H1 (cell line): ENCODE results near the gene DNASE1. TPM values are rescaled to one million over a fixed set of nuclear protein-coding genes. Genes with fewer than 3 reads are reported as not detected.

ENCODE experiments used
- CTCF ChIA-PET: fragments of 300-600 bp; sonication (Branson Sonifier 250); formaldehyde crosslinking; loops from one replicate; lab custom pipeline; 2021; ENCODE audit not compliant: partially characterized antibody; lab: Charles Lee
- POLR2A ChIA-PET: fragments of 300-600 bp; sonication (Branson Sonifier 250); formaldehyde crosslinking; loops from one replicate; lab custom pipeline; 2021; ENCODE audit warnings: inconsistent platforms; ENCODE audit not compliant: partially characterized antibody; lab: Charles Lee
- DNase-seq, 2 experiments: peaks; one replicate each; pipeline versions ENCODE4 v3.0.0 to v3.0.0-alpha.2; 2010 to 2022; ENCODE audit warnings: low spot score in 2 of 2, low read depth in 1 of 2, mixed read lengths in 1 of 2
- FAIRE-seq: peaks from 2 replicates; lab custom pipeline; 2011; peaks lifted over from hg19 to GRCh38; lab: Jason Lieb, UNC
- H2AFZ ChIP-seq: 2 replicates; pipeline ENCODE4 v1.8.1; 2012; ENCODE audit warnings: low read length, inconsistent platforms
- H2AK5ac ChIP-seq: 2 replicates; pipeline ENCODE4 v1.6.1; 2013; ENCODE audit warnings: low read depth, low read length
- H2BK120ac ChIP-seq: replicated peaks from 2 replicates; pipeline ENCODE3; 2013; ENCODE audit warnings: low read depth, low read length, inconsistent platforms
- H2BK12ac ChIP-seq: 2 replicates; pipeline ENCODE4 v1.6.1; 2013; ENCODE audit warnings: low read depth, low read length
- H2BK15ac ChIP-seq: 2 replicates; pipeline ENCODE4 v1.6.1; 2013; ENCODE audit warnings: low read length
- H2BK20ac ChIP-seq: 2 replicates; pipeline ENCODE4 v1.6.1; 2013; ENCODE audit warnings: low read length
- H2BK5ac ChIP-seq: 2 replicates; pipeline ENCODE4 v1.6.1; 2013; ENCODE audit warnings: low read depth, low read length
- H3K14ac ChIP-seq: 2 replicates; pipeline ENCODE4 v1.6.1; 2013; ENCODE audit warnings: inconsistent platforms; ENCODE audit not compliant: insufficient read length
- H3K18ac ChIP-seq: 2 replicates; pipeline ENCODE4 v1.6.1; 2013; ENCODE audit warnings: low read length; ENCODE audit errors: extremely low read depth
- H3K23ac ChIP-seq: 2 replicates; pipeline ENCODE4 v1.6.1; 2013; ENCODE audit warnings: inconsistent platforms; ENCODE audit not compliant: insufficient read length
- H3K23me2 ChIP-seq: 2 replicates; pipeline ENCODE4 v1.6.1; 2013; ENCODE audit warnings: low read depth, low read length
- H3K27ac ChIP-seq: 2 replicates; pipeline ENCODE4 v1.6.1; 2011; ENCODE audit warnings: low read depth, low read length, inconsistent platforms
- H3K27me3 ChIP-seq, 4 experiments: replicated peaks in 1 of 4; 1 replicate in 1 of 4; 2 replicates in 3 of 4; pipeline versions ENCODE4 v1.6.1 to v1.8.1; 2011 to 2013; ENCODE audit warnings: low read length in 3 of 4, mild to moderate bottlenecking in 3 of 4, inconsistent platforms in 2 of 4, mixed read lengths in 2 of 4, moderate library complexity in 1 of 4; ENCODE audit not compliant: control insufficient read depth in 3 of 4, insufficient read depth in 3 of 4; ENCODE audit errors: extremely low read depth in 1 of 4
- H3K36me3 ChIP-seq, 4 experiments: 2 replicates each; pipeline versions ENCODE4 v1.6.1 to v1.8.1; 2011 to 2013; ENCODE audit warnings: mild to moderate bottlenecking in 4 of 4, low read length in 3 of 4, moderate library complexity in 2 of 4, control low read depth in 1 of 4, inconsistent platforms in 1 of 4; ENCODE audit not compliant: insufficient read depth in 4 of 4, control insufficient read depth in 2 of 4
- H3K4ac ChIP-seq: replicated peaks from 2 replicates; pipeline ENCODE3; 2013; ENCODE audit warnings: low read length, low read depth, mixed read lengths, inconsistent platforms; ENCODE audit not compliant: insufficient read length
- H3K4me1 ChIP-seq, 4 experiments: replicated peaks in 1 of 4; 1 replicate in 1 of 4; 2 replicates in 3 of 4; pipeline versions ENCODE4 v1.6.1 to v1.8.1; 2011 to 2013; ENCODE audit warnings: low read length in 3 of 4, inconsistent platforms in 2 of 4, mixed read lengths in 1 of 4; ENCODE audit not compliant: insufficient read depth in 4 of 4, control insufficient read depth in 3 of 4
- H3K4me2 ChIP-seq, 2 experiments: 2 replicates each; pipeline versions ENCODE4 v1.6.1 to v1.8.1; 2011 to 2013; ENCODE audit warnings: low read depth in 2 of 2, low read length in 2 of 2, control low read depth in 1 of 2, inconsistent platforms in 1 of 2, mild to moderate bottlenecking in 1 of 2; ENCODE audit not compliant: insufficient read depth in 1 of 2
- H3K4me3 ChIP-seq, 4 experiments: fragments of 200-600, 300-600 bp in 1 of 4; sonication (generic), shearing (Covaris generic), sonication (Bioruptor Twin) in 1 of 4; 2 replicates each; pipeline versions ENCODE4 v1.5.1 to v1.8.1; 2011 to 2016; ENCODE audit warnings: low read length in 4 of 4, low read depth in 3 of 4, control low read depth in 2 of 4, inconsistent platforms in 2 of 4, mild to moderate bottlenecking in 2 of 4, mixed read lengths in 1 of 4, moderate library complexity in 1 of 4; ENCODE audit not compliant: insufficient read depth in 2 of 4; ENCODE audit errors: extremely low read depth in 1 of 4
- H3K56ac ChIP-seq: replicated peaks from 2 replicates; pipeline ENCODE3; 2013; ENCODE audit warnings: low read depth, mild to moderate bottlenecking, mixed read lengths, low read length, inconsistent platforms; ENCODE audit not compliant: insufficient read length
- H3K79me1 ChIP-seq: 2 replicates; pipeline ENCODE4 v1.6.1; 2013; ENCODE audit warnings: low read depth, low read length, control low read depth
- H3K79me2 ChIP-seq, 2 experiments: 2 replicates each; pipeline versions ENCODE4 v1.6.1 to v1.8.1; 2012 to 2013; ENCODE audit warnings: low read length in 2 of 2, mild to moderate bottlenecking in 2 of 2, inconsistent platforms in 1 of 2; ENCODE audit not compliant: insufficient read depth in 2 of 2, control insufficient read depth in 1 of 2
- H3K9ac ChIP-seq, 4 experiments: replicated peaks in 1 of 4; 1 replicate in 1 of 4; 2 replicates in 3 of 4; pipeline versions ENCODE4 v1.6.1 to v1.8.1; 2011 to 2013; ENCODE audit warnings: low read depth in 3 of 4, low read length in 3 of 4, control low read depth in 2 of 4, mild to moderate bottlenecking in 2 of 4, moderate library complexity in 2 of 4, inconsistent platforms in 1 of 4; ENCODE audit errors: extremely low read depth in 1 of 4
- H3K9me3 ChIP-seq, 2 experiments: 2 replicates each; pipeline versions ENCODE4 v1.6.1 to v1.8.1; 2012 to 2013; ENCODE audit warnings: mild to moderate bottlenecking in 2 of 2, moderate library complexity in 2 of 2, control low read depth in 1 of 2, inconsistent platforms in 1 of 2, low read depth in 1 of 2, low read length in 1 of 2, mixed read lengths in 1 of 2; ENCODE audit not compliant: insufficient read depth in 2 of 2
- H4K20me1 ChIP-seq, 2 experiments: replicated peaks in 1 of 2; 2 replicates each; pipeline versions ENCODE3 to v1.8.1; 2011 to 2013; ENCODE audit warnings: inconsistent platforms in 2 of 2, low read length in 2 of 2, mild to moderate bottlenecking in 1 of 2; ENCODE audit not compliant: insufficient read depth in 2 of 2, control insufficient read depth in 1 of 2
- H4K5ac ChIP-seq: 2 replicates; pipeline ENCODE4 v1.6.1; 2013; ENCODE audit warnings: low read length, low read depth, mixed read lengths, inconsistent platforms; ENCODE audit not compliant: insufficient read length
- H4K8ac ChIP-seq: 2 replicates; pipeline ENCODE4 v1.8.0; 2013; ENCODE audit warnings: mild to moderate bottlenecking, moderate library complexity, low read length, inconsistent platforms; ENCODE audit not compliant: insufficient read depth; ENCODE audit errors: extremely low read depth
- H4K91ac ChIP-seq: replicated peaks from 2 replicates; pipeline ENCODE3; 2013; ENCODE audit warnings: low read length, mixed read lengths, inconsistent platforms; ENCODE audit not compliant: insufficient read length
- BACH1 ChIP-seq: IDR thresholded peaks from 2 replicates; pipeline ENCODE4 v1.6.1; 2012; ENCODE audit warnings: low read length, improper control_type of control experiment
- CBX5 ChIP-seq: fragments of 300-800, 300-1000 bp; sonication (generic); IDR thresholded peaks from 2 replicates; pipeline ENCODE4 v1.7.1; 2016; ENCODE audit warnings: antibody characterized with exemption, low read length, low read depth
- JUND ChIP-seq: IDR thresholded peaks from 2 replicates; pipeline ENCODE4 v1.6.1; 2011; ENCODE audit warnings: mild to moderate bottlenecking, improper control_type of control experiment, low read length
- KDM4A ChIP-seq: IDR thresholded peaks from one replicate; pipeline ENCODE4 v1.7.1; 2012; ENCODE audit warnings: low read depth, mild to moderate bottlenecking, moderate library complexity, low read length, inconsistent platforms; ENCODE audit not compliant: severe bottlenecking
- KDM5A ChIP-seq: fragments of 200-600 bp; IDR thresholded peaks from 2 replicates; pipeline ENCODE4 v1.7.1; 2012; ENCODE audit warnings: mild to moderate bottlenecking, low read length, inconsistent platforms, mixed read lengths
- MAFK ChIP-seq: IDR thresholded peaks from 2 replicates; pipeline ENCODE4 v1.6.1; 2012; ENCODE audit warnings: low read depth, mild to moderate bottlenecking, improper control_type of control experiment, low read length
- MAX ChIP-seq: IDR thresholded peaks from 2 replicates; pipeline ENCODE4 v1.6.1; 2012; ENCODE audit warnings: inconsistent platforms
- POLR2AphosphoS5 ChIP-seq: IDR thresholded peaks from 2 replicates; pipeline ENCODE4 v1.6.1; 2011; ENCODE audit warnings: low read depth, low read length
- RAD21 ChIP-seq, 2 experiments: IDR thresholded peaks in 1 of 2; conservative IDR thresholded peaks in 1 of 2; 2 replicates each; pipeline ENCODE4 v1.6.1; 2011; ENCODE audit warnings: low read depth in 2 of 2, low read length in 2 of 2, improper control_type of control experiment in 1 of 2, inconsistent platforms in 1 of 2, mild to moderate bottlenecking in 1 of 2, moderate library complexity in 1 of 2
- SIRT6 ChIP-seq: IDR thresholded peaks from one replicate; pipeline ENCODE4 v1.7.1; 2012; ENCODE audit warnings: low read length, inconsistent platforms
- SP2 ChIP-seq: IDR thresholded peaks from 2 replicates; pipeline ENCODE4 v1.6.1; 2012; ENCODE audit warnings: mild to moderate bottlenecking, low read length, inconsistent platforms
- TAF1 ChIP-seq: IDR thresholded peaks from 2 replicates; pipeline ENCODE4 v1.6.1; 2011; ENCODE audit warnings: mild to moderate bottlenecking, low read depth, low read length
- TAF7 ChIP-seq: optimal IDR thresholded peaks from 2 replicates; pipeline ENCODE3; 2011; ENCODE audit warnings: low read depth, mild to moderate bottlenecking, inconsistent platforms, low read length, moderate library complexity, borderline replicate concordance
- TCF12 ChIP-seq: IDR thresholded peaks from 2 replicates; pipeline ENCODE4 v1.6.1; 2011; ENCODE audit warnings: low read depth, mild to moderate bottlenecking, low read length
- TEAD4 ChIP-seq: IDR thresholded peaks from 2 replicates; pipeline ENCODE4 v1.6.1; 2012; ENCODE audit warnings: low read depth, low read length, inconsistent platforms, mixed read lengths
- YY1 ChIP-seq: IDR thresholded peaks from 2 replicates; pipeline ENCODE4 v1.6.1; 2011; ENCODE audit warnings: low read depth, mild to moderate bottlenecking, low read length
- WGBS, 2 experiments: shearing (Covaris generic) in 1 of 2; methylation state at CpG; one replicate each; pipeline versions ENCODE4 v1.1.6 to v1.1.7; 2013 to 2015; ENCODE audit warnings: low lambda C conversion rate in 2 of 2, mixed read lengths in 2 of 2, inconsistent platforms in 1 of 2, low coverage in 1 of 2, missing lambda C conversion rate in 1 of 2; ENCODE audit not compliant: insufficient replicate concordance in 2 of 2, insufficient coverage in 1 of 2, insufficient read length in 1 of 2; ENCODE audit errors: extremely low coverage in 1 of 2, missing lambda C conversion rate in 1 of 2; 5-methylcytosine and 5-hydroxymethylcytosine counted together
- polyA plus RNA-seq, 7 experiments: library from polyadenylated mRNA; depleted of rRNA in 3 of 7; stranded (reverse) in 5 of 7; unstranded in 2 of 7; fragments of >200 nt in 5 of 7; fragments of 200-250 nt in 2 of 7; gene quantifications; 1 replicate in 5 of 7; 2 replicates in 1 of 7; 4 replicates in 1 of 7; pipeline versions ENCODE4 v1.2.1 to v1.2.3, GENCODE V29; 2011 to 2013; ENCODE audit warnings: missing spikeins in 2 of 7, mixed read lengths in 2 of 7
- total RNA-seq: library from RNA; stranded (reverse); fragmentation: NEBNext Ultra II Directional; extraction: Animal tissue kit (Norgen Biotek cat#: 25700); gene quantifications from 2 replicates; pipeline ENCODE4 v1.2.1, GENCODE V29; 2021

Gene DNASE1
- total and polyA plus RNA-seq, 2 of the 8 experiments (the other 6 are each of a cell fraction or from before 2014, with no cell fraction given): 11.5 to 16.7 TPM

GRCh38 chr16:3681206-3681605 lies 26.7 kb downstream of the DNASE1 start:
- Histone ChIP-seq H4K5ac (no peak overlapping the region), H2BK5ac (no peak overlapping the region), H2AK5ac (no peak overlapping the region), H3K23ac (no peak overlapping the region), H2BK120ac (no peak overlapping the region), H3K27ac (no peak overlapping the region), H3K4me3 (no peak overlapping the region), H3K79me2 (no peaks in the 10 kb centered on the region), H2AFZ (no peak overlapping the region), H2BK12ac (no peak overlapping the region), H3K9ac (no peak overlapping the region), H4K91ac (no peak overlapping the region), H3K18ac (no peak overlapping the region), H4K8ac (no peak overlapping the region), H3K4me1 (no peaks in the 10 kb centered on the region), H3K79me1 (no peaks in the 10 kb centered on the region), H3K4me2 (no peak overlapping the region), H2BK20ac (no peak overlapping the region), H4K20me1 (peaks cover 2 to 6% of the 10 kb centered on the region in 2 experiments), H3K9me3 (no peaks in the 10 kb centered on the region), H3K56ac (no peak overlapping the region), H3K27me3 (no peaks in the 10 kb centered on the region), H3K14ac (no peak overlapping the region), H2BK15ac (no peak overlapping the region), H3K4ac (no peak overlapping the region), H3K36me3 (peaks cover 24 to 60% (median 40%) of the 10 kb centered on the region in 4 experiments), H3K23me2 (no peaks in the 10 kb centered on the region)
- CTCF ChIA-PET: interaction anchor here (1.3 to 2.4 kb wide), 3 partner anchors 10 to 53 kb away, joined by 3 to 10 read pairs (median 4); no protein-coding TSS in a partner anchor
- WGBS, 2 experiments: 94% methylated on average over 3 of the region's 3 CpGs; no CpG with 5 or more reads in 1 of the 2 experiments
- FAIRE-seq: no peak
- POLR2A ChIA-PET: interaction anchor here (1.7 kb wide), 1 partner anchor 10 kb away, joined by 4 read pairs; no protein-coding TSS in a partner anchor
- no peak for DNase-seq
- no peak for TF ChIP-seq KDM4A
- no peak for TF ChIP-seq MAX
- no peak for TF ChIP-seq TAF7
- TF ChIP-seq KDM5A: no peak
- TF ChIP-seq YY1: no peak
- TF ChIP-seq SIRT6: no peak
- TF ChIP-seq JUND: no peak
- no peak for TF ChIP-seq BACH1
- TF ChIP-seq CBX5: no peak
- TF ChIP-seq POLR2AphosphoS5: no peak
- TF ChIP-seq TCF12: no peak
- TF ChIP-seq TEAD4: no peak
- TF ChIP-seq TAF1: no peak
- no peak for TF ChIP-seq MAFK
- TF ChIP-seq RAD21 (IDR thresholded peaks at IDR 0.05 in 1 of 2, conservative IDR thresholded peaks at IDR 0.05 in 1 of 2; ENCODE audit: low read depth in 2 of 2, low read length in 2 of 2): no peak
- TF ChIP-seq SP2: no peak
